HT-29 (cell line): ENCODE results near the gene TK1. TPM values are rescaled to one million over a fixed set of nuclear protein-coding genes. Genes with fewer than 3 reads are reported as not detected.

ENCODE experiments used
- DNase-seq: peaks from one replicate; pipeline ENCODE4 v3.0.0-alpha.2; 2015; ENCODE audit warnings: low spot score
- small RNA-seq: library from RNA; depleted of rRNA; stranded (forward); fragments of <200 nt; gene quantifications from one replicate; pipeline ENCODE3, GENCODE V24; 2014
- total RNA-seq: library from RNA; depleted of rRNA; stranded (reverse); fragments of >200 nt; shearing (Covaris generic); gene quantifications from 2 replicates; pipeline ENCODE4 v1.2.3, GENCODE V29; 2014; rRNA removed

TK1 gene
- total RNA-seq, 1 experiment from 2014 or later = 379 TPM

- DNase-seq = no peak
Observed at GRCh38 chr17:78125138-78125913, 61.5 kb downstream of the TK1 start.

- no peak for DNase-seq
Observed at GRCh38 chr17:78124836-78125137, 62.1 kb downstream of the TK1 start.

Small RNAs within 50 kb of the gene (small RNA-seq; reads per million reads assigned to genes)
- not detected for gene AC087645.1

Other genes with a start within 250 kb of the TK1 start
- gene TNRC6C, start 228.3 kb downstream of the TK1 start, total RNA-seq = 4.1 and 7.2 TPM in 2 replicates
- gene TMC6, start 58.3 kb downstream of the TK1 start, total RNA-seq = 236 and 238 TPM in 2 replicates
- gene TMC8, start 56.3 kb downstream of the TK1 start, total RNA-seq = 4.1 and 7.2 TPM in 2 replicates
- 0.20 TPM in 1 of 2 replicates, not detected in the other for gene C17orf99, start 40.7 kb downstream of the TK1 start, total RNA-seq
- 225 and 231 TPM in 2 replicates for gene SYNGR2, start 18.5 kb downstream of the TK1 start, total RNA-seq
- 36.6 and 45.1 TPM in 2 replicates for gene AFMID, start 310 bp upstream of the TK1 start, total RNA-seq
- gene BIRC5, start 27.2 kb upstream of the TK1 start, total RNA-seq = 78.3 and 114 TPM in 2 replicates
- gene TMEM235, start 44.6 kb upstream of the TK1 start, total RNA-seq = not detected in 2 replicates
- 0.18 and 0.79 TPM in 2 replicates for gene SOCS3, start 173.0 kb upstream of the TK1 start, total RNA-seq
- gene PGS1, start 191.6 kb upstream of the TK1 start, total RNA-seq = 23.0 and 30.7 TPM in 2 replicates